ENCODE results near the gene CHD2.

GRCh38 chr15:92909136-92909781 lies 9.1 kb downstream of the CHD2 start:
- TF ChIP-seq CTCF (IDR thresholded peaks at IDR 0.05) (no peak), TCF7L2 (IDR thresholded peaks at IDR 0.05; ENCODE audit: low read depth, low read length) (no peak), REST (IDR thresholded peaks at IDR 0.05; ENCODE audit: insufficient read depth in 1 of 2, low read depth in 2 of 2, low read length in 1 of 2) (no peak), POLR2AphosphoS5 (IDR thresholded peaks at IDR 0.05; ENCODE audit: low read depth, low read length) (no peak)
